ENCODE results near the gene ADCY2.

ADCY2 gene

GRCh38 chr5:7493081-7493480 lies 97.1 kb downstream of the ADCY2 start:
- Histone ChIP-seq H3K9ac (ENCODE audit: low read length in 5 of 5) (no peak overlapping the region), H3K36me3 (ENCODE audit: control insufficient read depth in 5 of 5, insufficient read depth in 5 of 5, low read length in 5 of 5) (no peaks in the 10 kb centered on the region), H3K27me3 (ENCODE audit: control insufficient read depth in 5 of 5, insufficient read depth in 4 of 5, low read length in 5 of 5) (peaks cover 0 to 5% (median 0%) of the 10 kb centered on the region in 5 donors), H3K4me3 (ENCODE audit: low read depth in 1 of 5, low read length in 5 of 5) (no peak overlapping the region), H3K4me1 (ENCODE audit: control insufficient read depth in 5 of 5, insufficient read depth in 5 of 5, low read length in 5 of 5) (no peaks in the 10 kb centered on the region), H3K27ac (ENCODE audit: low read depth, low read length) (no peak overlapping the region), H3K9me3 (ENCODE audit: control insufficient read depth in 5 of 5, low read length in 5 of 5) (no peaks in the 10 kb centered on the region)

GRCh38 chr5:7493622-7494021 lies 97.7 kb downstream of the ADCY2 start:
- no peak overlapping the region for H3K4me3 ChIP-seq (ENCODE audit: low read depth in 1 of 5, low read length in 5 of 5)
- H3K36me3 ChIP-seq (ENCODE audit: control insufficient read depth in 5 of 5, insufficient read depth in 5 of 5, low read length in 5 of 5) = no peaks in the 10 kb centered on the region
- H3K27ac ChIP-seq (ENCODE audit: low read depth, low read length) = no peak overlapping the region

GRCh38 chr5:7494481-7495130 lies 98.7 kb downstream of the ADCY2 start:
- no peak overlapping the region for H3K4me3 ChIP-seq (ENCODE audit: low read depth in 1 of 5, low read length in 5 of 5)
- no peaks in the 10 kb centered on the region for H3K4me1 ChIP-seq (ENCODE audit: control insufficient read depth in 5 of 5, insufficient read depth in 5 of 5, low read length in 5 of 5)
- no peak overlapping the region for H3K9ac ChIP-seq (ENCODE audit: low read length in 5 of 5)

More at GRCh38 chr5:7493622-7494021, 97.7 kb downstream of the ADCY2 start:
- Histone ChIP-seq H3K27me3 (ENCODE audit: control insufficient read depth in 5 of 5, insufficient read depth in 4 of 5, low read length in 5 of 5) (peaks cover 0 to 4% (median 0%) of the 10 kb centered on the region in 5 donors), H3K4me1 (ENCODE audit: control insufficient read depth in 5 of 5, insufficient read depth in 5 of 5, low read length in 5 of 5) (no peaks in the 10 kb centered on the region), H3K9ac (ENCODE audit: low read length in 5 of 5) (no peak overlapping the region), H3K9me3 (ENCODE audit: control insufficient read depth in 5 of 5, low read length in 5 of 5) (no peaks in the 10 kb centered on the region)

GRCh38 chr5:7495131-7495517 lies 99.2 kb downstream of the ADCY2 start:
- no peaks in the 10 kb centered on the region for H3K36me3 ChIP-seq (ENCODE audit: control insufficient read depth in 5 of 5, insufficient read depth in 5 of 5, low read length in 5 of 5)
- no peak overlapping the region for H3K4me3 ChIP-seq (ENCODE audit: low read depth in 1 of 5, low read length in 5 of 5)
- no peaks in the 10 kb centered on the region for H3K27me3 ChIP-seq (ENCODE audit: control insufficient read depth in 5 of 5, insufficient read depth in 4 of 5, low read length in 5 of 5)
- no peak overlapping the region for H3K27ac ChIP-seq (ENCODE audit: low read depth, low read length)
- H3K9ac ChIP-seq (ENCODE audit: low read length in 5 of 5) = no peak overlapping the region
- no peaks in the 10 kb centered on the region for H3K4me1 ChIP-seq (ENCODE audit: control insufficient read depth in 5 of 5, insufficient read depth in 5 of 5, low read length in 5 of 5)
- no peaks in the 10 kb centered on the region for H3K9me3 ChIP-seq (ENCODE audit: control insufficient read depth in 5 of 5, low read length in 5 of 5)

More at GRCh38 chr5:7494481-7495130, 98.7 kb downstream of the ADCY2 start:
- Histone ChIP-seq H3K36me3 (ENCODE audit: control insufficient read depth in 5 of 5, insufficient read depth in 5 of 5, low read length in 5 of 5) (no peaks in the 10 kb centered on the region), H3K9me3 (ENCODE audit: control insufficient read depth in 5 of 5, low read length in 5 of 5) (no peaks in the 10 kb centered on the region), H3K27me3 (ENCODE audit: control insufficient read depth in 5 of 5, insufficient read depth in 4 of 5, low read length in 5 of 5) (no peaks in the 10 kb centered on the region), H3K27ac (ENCODE audit: low read depth, low read length) (no peak overlapping the region)

GRCh38 chr5:7500256-7500655 lies 104.3 kb downstream of the ADCY2 start:
- Histone ChIP-seq H3K36me3 (ENCODE audit: control insufficient read depth in 5 of 5, insufficient read depth in 5 of 5, low read length in 5 of 5) (no peaks in the 10 kb centered on the region), H3K27me3 (ENCODE audit: control insufficient read depth in 5 of 5, insufficient read depth in 4 of 5, low read length in 5 of 5) (peaks cover 0 to 5% (median 0%) of the 10 kb centered on the region in 5 donors), H3K9me3 (ENCODE audit: control insufficient read depth in 5 of 5, low read length in 5 of 5) (no peaks in the 10 kb centered on the region), H3K4me3 (ENCODE audit: low read depth in 1 of 5, low read length in 5 of 5) (no peak overlapping the region), H3K27ac (ENCODE audit: low read depth, low read length) (no peak overlapping the region), H3K9ac (ENCODE audit: low read length in 5 of 5) (no peak overlapping the region), H3K4me1 (ENCODE audit: control insufficient read depth in 5 of 5, insufficient read depth in 5 of 5, low read length in 5 of 5) (no peaks in the 10 kb centered on the region)

GRCh38 chr5:7501061-7501460 lies 105.1 kb downstream of the ADCY2 start:
- no peaks in the 10 kb centered on the region for H3K4me1 ChIP-seq (ENCODE audit: control insufficient read depth in 5 of 5, insufficient read depth in 5 of 5, low read length in 5 of 5)
- H3K4me3 ChIP-seq (ENCODE audit: low read depth in 1 of 5, low read length in 5 of 5) = no peak overlapping the region
- H3K27ac ChIP-seq (ENCODE audit: low read depth, low read length) = no peak overlapping the region
- peaks cover 0 to 5% (median 0%) of the 10 kb centered on the region in 5 donors for H3K27me3 ChIP-seq (ENCODE audit: control insufficient read depth in 5 of 5, insufficient read depth in 4 of 5, low read length in 5 of 5)
- no peaks in the 10 kb centered on the region for H3K9me3 ChIP-seq (ENCODE audit: control insufficient read depth in 5 of 5, low read length in 5 of 5)
- no peaks in the 10 kb centered on the region for H3K36me3 ChIP-seq (ENCODE audit: control insufficient read depth in 5 of 5, insufficient read depth in 5 of 5, low read length in 5 of 5)
- H3K9ac ChIP-seq (ENCODE audit: low read length in 5 of 5) = no peak overlapping the region

DNA sequence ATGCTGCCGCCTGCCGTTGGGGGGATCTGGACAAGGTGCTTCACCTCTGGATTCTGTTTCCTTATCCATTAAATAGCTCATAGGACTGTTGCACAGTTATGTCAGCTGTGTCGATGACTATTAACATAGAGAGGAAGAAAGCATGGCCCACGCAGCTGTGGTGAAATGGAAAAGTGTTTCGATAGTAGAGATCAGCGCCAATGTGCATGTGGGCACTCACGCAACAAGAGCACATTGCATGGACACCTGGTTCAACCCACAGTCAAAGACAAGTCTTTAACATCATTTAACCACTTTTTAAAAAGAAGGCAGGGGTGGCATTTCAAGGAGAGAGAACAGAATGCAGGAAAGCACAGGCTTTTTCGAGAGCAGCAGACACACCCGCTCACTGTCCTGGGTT lies 107.6 kb downstream of the ADCY2 start:
- no peak overlapping the region for H3K27ac ChIP-seq (ENCODE audit: low read depth, low read length)
- no peaks in the 10 kb centered on the region for H3K9me3 ChIP-seq (ENCODE audit: control insufficient read depth in 5 of 5, low read length in 5 of 5)
- H3K4me1 ChIP-seq (ENCODE audit: control insufficient read depth in 5 of 5, insufficient read depth in 5 of 5, low read length in 5 of 5) = no peaks in the 10 kb centered on the region
- no peak overlapping the region for H3K9ac ChIP-seq (ENCODE audit: low read length in 5 of 5)
- no peaks in the 10 kb centered on the region for H3K36me3 ChIP-seq (ENCODE audit: control insufficient read depth in 5 of 5, insufficient read depth in 5 of 5, low read length in 5 of 5)
- H3K27me3 ChIP-seq (ENCODE audit: control insufficient read depth in 5 of 5, insufficient read depth in 4 of 5, low read length in 5 of 5) = peaks cover 0 to 5% (median 0%) of the 10 kb centered on the region in 5 donors
- no peak overlapping the region for H3K4me3 ChIP-seq (ENCODE audit: low read depth in 1 of 5, low read length in 5 of 5)

DNA sequence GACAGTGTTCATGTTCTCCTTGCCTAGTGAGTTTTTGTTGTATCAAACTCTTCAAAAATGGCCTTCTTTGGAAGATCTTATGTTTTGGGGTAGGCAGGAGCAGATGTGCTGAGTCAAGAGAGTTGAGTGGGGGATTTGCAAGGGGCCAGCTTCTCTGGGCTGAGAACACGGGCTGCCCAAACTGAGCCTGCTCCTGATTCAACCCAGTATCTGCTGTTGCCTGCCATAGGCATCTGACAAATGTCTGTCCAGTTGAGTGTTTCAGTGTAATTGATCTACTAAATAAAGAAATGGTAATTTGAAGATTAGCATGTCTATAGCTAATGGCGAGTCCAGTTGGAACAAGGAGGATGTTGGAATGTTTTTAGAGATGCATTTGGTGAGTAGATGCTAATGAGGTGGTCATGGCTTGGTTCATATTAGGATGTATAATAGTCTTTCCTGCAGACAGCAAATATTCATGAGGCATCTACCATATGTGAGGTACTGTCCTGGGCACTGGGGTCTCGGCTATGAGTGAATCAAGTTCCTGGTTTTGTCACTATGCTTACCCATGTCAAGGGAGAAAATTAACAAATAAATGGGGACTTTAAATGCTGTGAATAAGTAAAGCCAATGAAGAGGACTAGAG lies 119.5 kb downstream of the ADCY2 start:
- H3K9ac ChIP-seq (ENCODE audit: low read length in 5 of 5) = no peak overlapping the region
- no peaks in the 10 kb centered on the region for H3K36me3 ChIP-seq (ENCODE audit: control insufficient read depth in 5 of 5, insufficient read depth in 5 of 5, low read length in 5 of 5)
- H3K27me3 ChIP-seq (ENCODE audit: control insufficient read depth in 5 of 5, insufficient read depth in 4 of 5, low read length in 5 of 5) = no peaks in the 10 kb centered on the region
- no peaks in the 10 kb centered on the region for H3K4me1 ChIP-seq (ENCODE audit: control insufficient read depth in 5 of 5, insufficient read depth in 5 of 5, low read length in 5 of 5)
- no peaks in the 10 kb centered on the region for H3K9me3 ChIP-seq (ENCODE audit: control insufficient read depth in 5 of 5, low read length in 5 of 5)
- no peak overlapping the region for H3K27ac ChIP-seq (ENCODE audit: low read depth, low read length)
- H3K4me3 ChIP-seq (ENCODE audit: low read depth in 1 of 5, low read length in 5 of 5) = no peak overlapping the region

GRCh38 chr5:7516253-7516652 lies 120.3 kb downstream of the ADCY2 start:
- Histone ChIP-seq H3K9me3 (ENCODE audit: control insufficient read depth in 5 of 5, low read length in 5 of 5) (no peaks in the 10 kb centered on the region), H3K27me3 (ENCODE audit: control insufficient read depth in 5 of 5, insufficient read depth in 4 of 5, low read length in 5 of 5) (no peaks in the 10 kb centered on the region)

DNA sequence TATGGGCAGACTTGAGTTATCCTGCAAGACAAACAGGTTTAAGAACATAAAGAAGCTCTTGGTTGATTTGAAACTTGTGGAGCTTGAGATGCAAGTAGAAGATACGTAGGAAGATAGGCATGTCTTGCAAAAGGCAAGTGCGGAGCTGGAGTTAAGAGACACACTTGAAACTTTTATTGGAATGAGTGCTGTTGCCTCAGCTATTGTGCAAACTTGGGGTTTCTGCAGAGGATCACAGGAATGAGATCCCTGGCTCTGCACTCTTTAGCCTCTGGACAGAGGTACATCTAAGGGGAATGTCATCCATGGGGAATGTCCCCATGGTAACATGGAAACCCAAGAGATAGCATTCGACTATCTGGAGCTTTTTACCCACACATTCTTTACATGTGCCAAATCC lies 121.1 kb downstream of the ADCY2 start:
- H3K9me3 ChIP-seq (ENCODE audit: control insufficient read depth in 5 of 5, low read length in 5 of 5) = no peaks in the 10 kb centered on the region
- H3K36me3 ChIP-seq (ENCODE audit: control insufficient read depth in 5 of 5, insufficient read depth in 5 of 5, low read length in 5 of 5) = no peaks in the 10 kb centered on the region
- H3K27ac ChIP-seq (ENCODE audit: low read depth, low read length) = no peak overlapping the region
- H3K27me3 ChIP-seq (ENCODE audit: control insufficient read depth in 5 of 5, insufficient read depth in 4 of 5, low read length in 5 of 5) = no peaks in the 10 kb centered on the region
- H3K4me1 ChIP-seq (ENCODE audit: control insufficient read depth in 5 of 5, insufficient read depth in 5 of 5, low read length in 5 of 5) = no peaks in the 10 kb centered on the region
- H3K9ac ChIP-seq (ENCODE audit: low read length in 5 of 5) = no peak overlapping the region
- H3K4me3 ChIP-seq (ENCODE audit: low read depth in 1 of 5, low read length in 5 of 5) = no peak overlapping the region

More at GRCh38 chr5:7516253-7516652, 120.3 kb downstream of the ADCY2 start:
- no peak overlapping the region for H3K4me3 ChIP-seq (ENCODE audit: low read depth in 1 of 5, low read length in 5 of 5)
- H3K4me1 ChIP-seq (ENCODE audit: control insufficient read depth in 5 of 5, insufficient read depth in 5 of 5, low read length in 5 of 5) = no peaks in the 10 kb centered on the region
- no peak overlapping the region for H3K9ac ChIP-seq (ENCODE audit: low read length in 5 of 5)
- H3K27ac ChIP-seq (ENCODE audit: low read depth, low read length) = no peak overlapping the region
- H3K36me3 ChIP-seq (ENCODE audit: control insufficient read depth in 5 of 5, insufficient read depth in 5 of 5, low read length in 5 of 5) = no peaks in the 10 kb centered on the region

Measured in subcutaneous abdominal adipose tissue (tissue), 5 donors.